ACC112 (cell line): ENCODE results near the gene STX3.

ENCODE experiments used
- H2AFZ ChIP-seq: fragments of 200-600 bp; sonication (generic); one replicate; pipeline ENCODE4 v1.6.0; 2017; ENCODE audit warnings: antibody characterized with exemption, low read length; ENCODE audit not compliant: unreplicated experiment
- H3K27ac ChIP-seq: fragments of 200-600 bp; sonication (generic); 2 replicates; pipeline ENCODE4 v1.5.1; 2014; ENCODE audit warnings: low read depth, mild to moderate bottlenecking, antibody characterized with exemption, low read length, moderate library complexity
- H3K27me3 ChIP-seq: fragments of 200-600 bp; sonication (generic); 2 replicates; pipeline ENCODE4 v1.6.1; 2014; ENCODE audit warnings: mild to moderate bottlenecking, antibody characterized with exemption, low read length, moderate library complexity, mixed read lengths; ENCODE audit not compliant: insufficient read depth
- H3K36me3 ChIP-seq: fragments of 200-600 bp; sonication (generic); 2 replicates; pipeline ENCODE4 v1.6.1; 2016; ENCODE audit warnings: mild to moderate bottlenecking, antibody characterized with exemption, low read length, moderate library complexity, mixed read lengths; ENCODE audit not compliant: insufficient read depth
- H3K4me1 ChIP-seq: fragments of 200-600 bp; sonication (generic); one replicate; pipeline ENCODE4 v1.6.1; 2016; ENCODE audit warnings: low read length, mixed read lengths; ENCODE audit not compliant: insufficient read depth, unreplicated experiment, control insufficient read depth
- H3K4me3 ChIP-seq: fragments of 200-600 bp; sonication (generic); 2 replicates; pipeline ENCODE4 v1.5.1; 2014; ENCODE audit warnings: mild to moderate bottlenecking, low read depth, low read length
- H3K79me2 ChIP-seq: fragments of 200-600 bp; sonication (generic); one replicate; pipeline ENCODE4 v1.6.0; 2016; ENCODE audit warnings: low read length; ENCODE audit not compliant: control insufficient read depth, unreplicated experiment, insufficient read depth

STX3 gene

DNA sequence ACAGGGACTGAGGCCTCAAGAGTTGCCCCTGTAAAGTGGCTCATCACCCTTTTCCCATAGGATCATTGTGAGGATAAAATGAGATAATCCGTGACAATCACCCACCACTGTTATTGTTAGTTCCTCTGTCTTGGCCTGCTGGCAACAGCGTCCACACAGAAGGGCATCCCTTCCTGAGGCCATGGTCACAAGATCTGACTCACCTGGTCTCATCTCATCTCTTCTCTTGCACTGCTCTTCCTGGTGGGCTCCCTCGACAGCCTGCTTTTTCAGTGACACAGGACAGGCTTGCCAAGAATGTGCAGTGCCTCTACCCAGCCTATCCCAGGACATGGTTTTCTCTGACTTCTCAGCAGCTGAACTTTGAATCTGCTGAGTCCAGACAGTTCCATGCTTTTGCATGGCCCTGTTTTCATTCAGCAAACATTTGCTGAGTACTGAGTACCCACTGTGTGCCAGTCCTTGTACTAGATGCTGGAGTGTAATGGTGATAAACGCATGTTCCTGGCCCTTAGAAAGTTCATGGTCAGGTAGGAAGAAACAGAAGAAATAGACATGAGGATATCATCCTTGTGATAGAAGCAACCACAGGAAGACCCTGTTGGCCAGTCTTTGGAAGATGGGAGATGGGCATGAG lies 3.3 kb downstream of the STX3 start:
- H3K36me3 ChIP-seq = no peaks in the 10 kb centered on the region; the same call in 1 of the 2 replicates
- H3K4me3 ChIP-seq = no peak overlapping the region
- no peak overlapping the region for H2AFZ ChIP-seq
- no peaks in the 10 kb centered on the region for H3K27me3 ChIP-seq
- H3K79me2 ChIP-seq = peaks cover 70% of the 10 kb centered on the region
- no peak overlapping the region for H3K27ac ChIP-seq
- H3K4me1 ChIP-seq = peaks cover 16% of the 10 kb centered on the region

DNA sequence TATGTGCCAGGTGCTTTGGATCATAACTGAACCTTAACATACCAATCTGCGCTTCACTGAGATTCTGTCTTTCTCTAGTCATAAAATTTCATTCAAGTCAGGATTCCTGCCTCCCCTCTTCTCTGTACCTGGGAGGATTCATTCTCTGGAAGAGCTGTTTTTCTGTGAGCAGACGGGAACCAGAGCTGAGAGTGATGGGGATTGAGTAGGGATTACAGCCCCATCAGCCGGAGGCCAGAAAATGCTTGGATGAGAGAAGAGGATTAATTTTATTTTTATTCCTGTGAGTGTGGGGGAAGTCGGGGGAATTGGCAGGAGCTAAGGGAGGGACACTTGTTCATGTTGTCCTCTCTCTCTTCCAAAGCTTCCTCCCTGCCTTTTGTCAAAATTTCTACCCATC lies 4.7 kb downstream of the STX3 start:
- Histone ChIP-seq H3K4me1 (peaks cover 16% of the 10 kb centered on the region), H2AFZ (no peak overlapping the region), H3K36me3 (no peaks in the 10 kb centered on the region; the same call in 1 of the 2 replicates), H3K27ac (no peak overlapping the region), H3K27me3 (no peaks in the 10 kb centered on the region), H3K4me3 (no peak overlapping the region), H3K79me2 (peaks cover 79% of the 10 kb centered on the region)

DNA sequence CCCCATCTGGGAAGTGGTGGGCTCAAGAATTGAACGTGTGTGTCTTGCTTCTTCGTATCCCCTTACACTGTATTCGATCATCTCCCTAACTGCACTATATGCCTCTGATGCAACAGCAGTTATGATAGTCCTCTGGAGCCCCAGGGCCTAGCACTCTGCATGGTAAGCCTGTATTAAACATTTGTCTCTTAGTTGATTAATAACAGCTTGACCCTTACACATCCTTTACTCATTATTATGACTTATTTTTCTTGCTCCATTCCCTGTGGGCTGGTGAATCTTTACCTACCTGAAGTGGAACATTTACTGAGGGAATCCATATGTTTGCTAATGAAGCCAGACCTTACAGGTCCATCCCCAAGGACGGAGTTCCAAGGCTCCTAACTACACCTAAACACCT lies 5.6 kb downstream of the STX3 start:
- Histone ChIP-seq H3K4me1 (peaks cover 16% of the 10 kb centered on the region), H2AFZ (no peak overlapping the region), H3K36me3 (no peaks in the 10 kb centered on the region; the same call in 1 of the 2 replicates), H3K27ac (no peak overlapping the region), H3K4me3 (no peak overlapping the region), H3K27me3 (no peaks in the 10 kb centered on the region), H3K79me2 (peaks cover 86% of the 10 kb centered on the region)

DNA sequence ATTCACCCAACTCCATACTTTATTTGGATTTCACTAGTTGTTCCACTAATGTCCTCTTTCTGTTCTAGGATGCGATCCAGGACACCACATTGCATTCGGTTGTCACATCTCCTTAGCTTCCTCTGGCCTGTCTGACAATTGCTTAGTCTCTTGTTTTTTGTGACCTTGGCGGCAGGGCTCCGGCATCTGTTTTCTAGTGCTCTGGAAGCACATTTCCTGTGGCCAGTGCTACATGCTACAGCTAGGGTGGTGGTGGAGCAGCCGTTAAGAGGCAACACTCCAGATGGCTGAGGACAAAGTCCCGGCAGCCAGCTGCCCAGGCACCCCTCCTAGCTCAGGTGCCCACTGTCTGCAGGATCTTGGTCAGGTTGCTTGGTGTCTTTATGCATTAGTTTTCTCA lies 6.8 kb downstream of the STX3 start:
- H3K27me3 ChIP-seq = no peaks in the 10 kb centered on the region
- no peak overlapping the region for H2AFZ ChIP-seq
- H3K79me2 ChIP-seq = peaks cover 81% of the 10 kb centered on the region
- H3K27ac ChIP-seq = no peak overlapping the region
- no peaks in the 10 kb centered on the region; the same call in 1 of the 2 replicates for H3K36me3 ChIP-seq
- H3K4me3 ChIP-seq = no peak overlapping the region
- peaks cover 5% of the 10 kb centered on the region for H3K4me1 ChIP-seq

DNA sequence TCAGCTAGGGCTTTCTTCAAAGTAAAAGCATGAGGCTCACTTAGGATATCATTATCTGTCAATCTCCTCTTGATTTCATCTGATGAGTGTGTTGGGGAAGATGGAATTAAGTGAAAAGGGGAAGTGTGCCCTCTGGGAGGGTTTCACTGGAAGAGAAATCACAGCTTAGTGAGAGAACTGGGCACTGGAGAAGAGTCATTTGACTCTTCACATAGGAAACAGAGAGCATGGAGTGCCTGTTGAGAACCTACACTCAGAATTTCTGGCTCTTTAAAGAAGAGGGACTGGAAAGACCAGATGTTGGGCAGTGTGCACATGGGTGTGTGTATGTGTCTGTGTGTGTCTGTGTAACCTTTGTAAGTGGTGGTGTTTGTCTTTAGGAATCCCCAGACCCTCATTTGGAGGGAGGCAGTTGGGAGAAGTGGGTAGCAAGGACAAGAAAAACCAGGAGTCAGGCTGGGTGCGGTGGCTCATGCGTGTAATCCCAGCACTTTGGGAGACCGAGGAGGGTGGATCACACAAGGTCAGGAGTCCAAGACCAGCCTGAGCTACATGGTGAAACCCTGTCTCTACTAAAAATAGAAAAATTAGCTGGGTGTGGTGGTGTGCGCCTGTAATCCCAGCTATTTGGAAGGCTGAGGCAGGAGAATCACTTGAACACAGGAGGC lies 10.0 kb downstream of the STX3 start:
- Histone ChIP-seq H3K79me2 (peaks cover 74% of the 10 kb centered on the region), H3K4me3 (no peak overlapping the region)

DNA sequence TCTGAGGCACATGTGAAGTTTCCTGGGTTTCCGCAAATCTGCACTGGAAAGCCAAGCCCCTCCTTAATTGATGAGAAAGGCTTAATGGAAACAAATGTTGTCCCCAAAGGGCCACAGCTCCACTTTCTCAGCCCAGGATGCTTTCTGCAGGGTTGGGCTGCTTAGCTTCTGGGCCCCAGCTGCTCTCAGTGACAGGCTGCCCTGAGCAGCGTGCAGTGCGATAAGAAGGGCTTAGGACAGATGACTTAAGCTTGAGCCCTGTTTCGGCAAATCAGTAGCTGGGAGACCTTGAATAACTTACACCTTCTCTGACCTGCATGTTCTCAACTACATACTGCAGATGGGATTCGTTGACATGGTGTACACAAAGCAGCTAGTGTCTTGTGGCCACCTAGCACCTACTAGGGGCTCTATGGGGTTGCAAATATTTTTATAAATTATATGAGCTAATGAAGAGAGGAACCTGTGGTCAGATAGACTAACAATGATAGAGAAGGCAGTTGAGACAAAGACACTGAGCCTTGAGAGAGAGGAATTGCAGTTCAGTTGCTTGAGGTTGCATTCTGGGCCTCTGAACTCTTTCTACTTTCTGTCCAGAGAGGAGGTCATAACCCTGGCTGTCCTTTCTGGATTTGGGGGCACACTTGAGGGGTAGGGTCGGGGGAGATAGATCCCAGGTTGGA lies 11.5 kb downstream of the STX3 start:
- H3K79me2 ChIP-seq = peaks cover 73% of the 10 kb centered on the region
- H3K36me3 ChIP-seq = no peaks in the 10 kb centered on the region
- no peak overlapping the region for H3K4me3 ChIP-seq
- no peak overlapping the region for H2AFZ ChIP-seq
- H3K27ac ChIP-seq = no peak overlapping the region
- H3K27me3 ChIP-seq = no peaks in the 10 kb centered on the region
- H3K4me1 ChIP-seq = peaks cover 19% of the 10 kb centered on the region

More for the DNA sequence above, 10.0 kb downstream of the STX3 start:
- H3K36me3 ChIP-seq = no peaks in the 10 kb centered on the region; the same call in 1 of the 2 replicates
- peaks cover 13% of the 10 kb centered on the region for H3K4me1 ChIP-seq
- H2AFZ ChIP-seq = no peak overlapping the region
- H3K27ac ChIP-seq = no peak overlapping the region
- no peaks in the 10 kb centered on the region for H3K27me3 ChIP-seq

DNA sequence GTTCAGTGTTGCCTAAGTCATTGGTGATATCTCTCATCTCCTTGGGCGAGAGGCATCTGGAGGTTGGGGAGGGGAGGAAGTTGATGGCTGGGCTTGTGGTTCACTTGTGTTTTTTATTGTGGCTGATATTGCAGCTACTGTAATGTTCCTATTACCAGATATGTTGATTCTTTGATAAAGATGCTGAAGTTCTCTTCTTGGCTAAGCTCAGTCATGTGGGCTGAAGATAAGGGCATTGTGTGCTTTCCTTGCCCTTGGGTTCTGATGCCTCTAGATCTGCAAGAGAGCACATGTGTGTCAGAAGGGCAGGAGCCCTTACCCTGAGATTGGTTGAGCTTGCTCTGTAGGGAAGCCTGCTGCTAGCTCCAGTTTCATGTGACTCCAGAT lies 12.0 kb downstream of the STX3 start:
- Histone ChIP-seq H3K27me3 (no peaks in the 10 kb centered on the region), H3K79me2 (peaks cover 73% of the 10 kb centered on the region), H3K36me3 (no peaks in the 10 kb centered on the region), H3K4me1 (peaks cover 25% of the 10 kb centered on the region), H3K27ac (no peak overlapping the region), H2AFZ (no peak overlapping the region), H3K4me3 (no peak overlapping the region)

DNA sequence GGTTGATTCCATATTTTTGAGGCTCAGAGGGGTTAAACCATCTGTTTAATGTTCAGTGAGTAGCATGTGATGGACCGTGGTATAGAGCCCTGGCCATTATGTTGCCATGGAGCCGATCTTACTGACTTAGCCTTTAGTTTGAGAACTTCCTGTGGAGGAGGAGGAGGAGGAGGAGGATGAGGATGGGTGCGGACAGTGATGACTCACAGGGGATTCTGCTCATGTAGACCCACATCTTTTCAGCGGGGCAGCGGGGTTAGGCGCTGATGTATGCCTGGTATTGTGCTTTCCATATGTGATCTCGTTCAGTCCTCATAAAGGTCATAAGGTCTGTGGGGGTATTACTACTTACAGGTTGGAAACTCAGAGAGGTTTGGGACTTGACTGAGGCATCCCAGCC lies 13.9 kb downstream of the STX3 start:
- no peak overlapping the region for H2AFZ ChIP-seq
- no peak overlapping the region for H3K27ac ChIP-seq
- H3K79me2 ChIP-seq = peaks cover 62% of the 10 kb centered on the region

DNA sequence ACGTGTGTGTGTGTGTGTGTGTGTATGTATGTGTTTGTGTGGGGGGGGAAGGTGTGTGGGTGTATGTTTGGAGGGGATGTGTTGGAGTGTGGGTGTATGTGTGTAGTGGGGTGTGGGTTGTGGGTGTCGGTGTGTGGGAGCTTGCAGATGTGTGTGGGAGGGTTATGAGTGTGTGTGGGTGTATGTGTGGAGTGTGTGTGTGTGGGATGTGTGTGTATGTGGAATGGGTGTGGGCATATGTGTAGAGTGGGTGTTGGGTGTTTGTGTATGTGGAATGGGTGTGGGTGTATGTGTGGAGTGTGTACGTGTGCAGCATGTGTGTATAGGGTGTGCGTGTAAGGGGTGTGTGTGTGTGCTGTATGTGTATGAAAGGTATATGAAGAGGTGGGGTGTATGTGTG lies 14.7 kb downstream of the STX3 start:
- H3K4me3 ChIP-seq = no peak overlapping the region
- H3K27me3 ChIP-seq = no peaks in the 10 kb centered on the region
- peaks cover 56% of the 10 kb centered on the region for H3K79me2 ChIP-seq
- H2AFZ ChIP-seq = no peak overlapping the region
- peaks cover 25% of the 10 kb centered on the region for H3K4me1 ChIP-seq
- H3K27ac ChIP-seq = no peak overlapping the region
- no peaks in the 10 kb centered on the region for H3K36me3 ChIP-seq

More for the DNA sequence above, 13.9 kb downstream of the STX3 start:
- Histone ChIP-seq H3K4me3 (no peak overlapping the region), H3K4me1 (peaks cover 25% of the 10 kb centered on the region), H3K36me3 (no peaks in the 10 kb centered on the region), H3K27me3 (no peaks in the 10 kb centered on the region)

DNA sequence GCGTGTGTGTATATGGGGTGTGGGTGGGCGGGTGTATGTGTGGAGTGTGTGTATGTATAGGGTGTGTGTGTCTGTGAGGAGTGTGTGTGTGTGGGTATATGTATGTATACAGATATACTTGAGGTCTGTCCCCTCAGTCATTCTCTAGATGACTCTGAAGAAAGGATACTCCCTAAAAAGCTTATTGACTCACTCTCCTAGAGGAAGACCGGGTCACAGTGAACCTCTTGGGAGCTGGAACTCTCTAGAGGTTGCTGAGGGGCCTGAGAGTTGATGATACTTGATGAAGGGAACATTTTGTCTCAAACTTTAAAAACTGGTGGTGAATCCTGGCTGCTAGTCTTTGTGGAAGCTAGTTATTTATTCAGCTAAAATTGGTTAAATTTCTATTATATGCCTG lies 15.1 kb downstream of the STX3 start:
- H3K27me3 ChIP-seq = no peaks in the 10 kb centered on the region
- no peak overlapping the region for H3K4me3 ChIP-seq
- H2AFZ ChIP-seq = no peak overlapping the region
- H3K79me2 ChIP-seq = peaks cover 51% of the 10 kb centered on the region
- no peaks in the 10 kb centered on the region for H3K36me3 ChIP-seq
- no peak overlapping the region for H3K27ac ChIP-seq
- H3K4me1 ChIP-seq = peaks cover 25% of the 10 kb centered on the region
